Heart left ventricle (tissue), 16 donors: ENCODE data around the gene CRHR1. TPM values are rescaled to one million over a fixed set of nuclear protein-coding genes. Genes with fewer than 3 reads are reported as not detected.

ENCODE experiments used
- ATAC-seq, 4 donors: fragments of 200-7000 bp; cut with Tn5 transposase; one replicate each; pipeline ENCODE4 v1.9.1; 2020 to 2022; ENCODE audit warnings: moderate library complexity in 4 of 4, mild to moderate bottlenecking in 3 of 4, moderate number of reproducible peaks in 1 of 4
- DNase-seq, 5 donors: peaks; one replicate each; pipeline ENCODE4 v3.0.0-alpha.2; 2020
- H3K27ac ChIP-seq, 12 donors: fragments of 200-600 bp; sonication (generic) in 4 of 12; one replicate each; pipeline versions ENCODE4 v1.5.0 to v1.8.0; 2016 to 2022; ENCODE audit warnings: mild to moderate bottlenecking in 2 of 12
- H3K27me3 ChIP-seq, 9 donors: fragments of 200-600 bp; sonication (generic) in 2 of 9; one replicate each; pipeline versions ENCODE4 v1.5.1 to v1.8.0; 2016 to 2022; ENCODE audit warnings: mild to moderate bottlenecking in 3 of 9
- H3K36me3 ChIP-seq, 9 donors: fragments of 200-600 bp; sonication (generic) in 2 of 9; one replicate each; pipeline versions ENCODE4 v1.5.0 to v1.8.0; 2018 to 2022; ENCODE audit warnings: mild to moderate bottlenecking in 2 of 9
- H3K4me1 ChIP-seq, 12 donors: fragments of 200-600 bp; sonication (generic) in 4 of 12; one replicate each; pipeline versions ENCODE4 v1.5.0 to v1.8.0; 2016 to 2022; ENCODE audit warnings: mild to moderate bottlenecking in 3 of 12
- H3K4me3 ChIP-seq, 12 donors: fragments of 200-600 bp; sonication (generic) in 4 of 12; one replicate each; pipeline versions ENCODE4 v1.5.0 to v1.8.0; 2017 to 2022; ENCODE audit warnings: mild to moderate bottlenecking in 9 of 12, moderate library complexity in 4 of 12
- H3K9me3 ChIP-seq, 12 donors: fragments of 200-600 bp; sonication (generic) in 4 of 12; one replicate each; pipeline versions ENCODE4 v1.5.0 to v1.8.0; 2016 to 2022; ENCODE audit warnings: mild to moderate bottlenecking in 1 of 12
- POLR2A ChIP-seq, 2 donors: fragments of 450-650 bp; IDR thresholded peaks; one replicate each; pipeline ENCODE4 v1.6.1; 2017; ENCODE audit warnings: antibody characterized with exemption in 2 of 2, mild to moderate bottlenecking in 2 of 2, moderate library complexity in 2 of 2
- WGBS, 4 donors: extraction: QIAGEN DNeasy Blood & Tissue Kit in 2 of 4; methylation state at CpG; one replicate each; pipeline versions ENCODE4 v1.1.5 to v1.1.7; 2013 to 2018; 5-methylcytosine and 5-hydroxymethylcytosine counted together
- intact Hi-C, 10 donors: fragments of 100-400 bp; cut with DNase I; formaldehyde crosslinking; loops; one replicate each; pipeline versions ENCODE4 v1.11.1 to v1.14.2; 2022
- polyA plus RNA-seq, 2 donors: library from polyadenylated mRNA; stranded (reverse); fragments of 200-250 nt; gene quantifications; one replicate each; pipeline ENCODE4 v1.2.3, GENCODE V29; 2013
- total RNA-seq, 9 donors: library from RNA; depleted of rRNA in 2 of 9; stranded (reverse); fragments of >200 nt in 2 of 9; fragmentation: NEBNext Ultra II Directional in 3 of 9; extraction: Animal tissue kit (Norgen Biotek cat#: 25700) in 3 of 9; gene quantifications; one replicate each; pipeline versions ENCODE4 v1.1.0 to v1.2.4, GENCODE V29; 2016 to 2023
- TF ChIP-seq, protein P1 (sequence below), 12 donors: fragments of 200-600 bp; sonication (generic) in 4 of 12; IDR thresholded peaks; one replicate each; pipeline versions ENCODE4 v1.5.0 to v1.8.0; 2018 to 2022; ENCODE audit warnings: antibody characterized with exemption in 12 of 12, mild to moderate bottlenecking in 5 of 12
- donor health status: ischemic (EF 13 %, LVEDD 7.1; RV severe dilation, severe dysfunction).
- donor health status: healthy with polysubstance abuse.
- donor health status: DM: no; HTN: yes; CAD: no.
- donor health status: DM: no; HTN: no; CAD: no.
- donor health status: ischemic (EF 25% LVEDD 6.9; RV normal size, moderate dysfunction).
- donor health status: ischemic (EF 25% LVEDD 5.7; RV mildly dilated, moderate dysfunction).
- donor health status: healthy.
- donor health status: DM: yes; HTN: yes; CAD: no.
- donor health status: ischemic (EF 35%, LVEDD 5.7; RV mildly dilated, moderate dysfunction).
- donor health status: nonischemic (EF 11% LVEDD 7.7; RV severe dilation, severe dysfunction).
- donor health status: DM: yes; HTN: yes; CAD: no.
- donor health status: PGD.
- donor health status: ischemic (EF 29% LVEDD 5.4; RV normal size, mild dysfunction).
- donor health status: nonischemic (EF 23%, LVEDD 6.1; RV moderate dilation, normal function).

CRHR1 gene
- total and polyA plus RNA-seq, 11 donors: 0.52 TPM; not detected in 10

DNA sequence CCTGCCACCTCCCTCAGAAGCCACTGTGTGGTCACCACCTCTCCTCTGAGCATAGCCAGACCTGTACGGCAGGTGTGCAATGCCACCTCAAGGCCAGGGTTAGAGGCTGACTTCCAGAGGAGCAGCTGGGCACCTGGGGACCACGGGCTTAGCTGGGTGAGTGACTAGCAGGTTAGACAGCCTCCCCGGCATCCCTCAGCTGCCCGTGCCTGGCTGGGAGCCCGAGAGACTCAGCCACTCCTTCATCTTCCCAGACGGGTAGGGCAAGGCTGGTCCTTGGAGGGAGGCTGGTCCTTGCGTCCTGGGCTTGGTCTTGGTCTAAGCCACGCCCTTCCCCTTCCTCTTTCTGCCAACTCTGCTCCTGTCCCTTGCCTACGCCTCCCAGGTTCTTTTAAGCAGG is 7.8 kb downstream of the CRHR1 start:
- intact Hi-C loops: no loop called here
- TF ChIP-seq, protein P1, sequence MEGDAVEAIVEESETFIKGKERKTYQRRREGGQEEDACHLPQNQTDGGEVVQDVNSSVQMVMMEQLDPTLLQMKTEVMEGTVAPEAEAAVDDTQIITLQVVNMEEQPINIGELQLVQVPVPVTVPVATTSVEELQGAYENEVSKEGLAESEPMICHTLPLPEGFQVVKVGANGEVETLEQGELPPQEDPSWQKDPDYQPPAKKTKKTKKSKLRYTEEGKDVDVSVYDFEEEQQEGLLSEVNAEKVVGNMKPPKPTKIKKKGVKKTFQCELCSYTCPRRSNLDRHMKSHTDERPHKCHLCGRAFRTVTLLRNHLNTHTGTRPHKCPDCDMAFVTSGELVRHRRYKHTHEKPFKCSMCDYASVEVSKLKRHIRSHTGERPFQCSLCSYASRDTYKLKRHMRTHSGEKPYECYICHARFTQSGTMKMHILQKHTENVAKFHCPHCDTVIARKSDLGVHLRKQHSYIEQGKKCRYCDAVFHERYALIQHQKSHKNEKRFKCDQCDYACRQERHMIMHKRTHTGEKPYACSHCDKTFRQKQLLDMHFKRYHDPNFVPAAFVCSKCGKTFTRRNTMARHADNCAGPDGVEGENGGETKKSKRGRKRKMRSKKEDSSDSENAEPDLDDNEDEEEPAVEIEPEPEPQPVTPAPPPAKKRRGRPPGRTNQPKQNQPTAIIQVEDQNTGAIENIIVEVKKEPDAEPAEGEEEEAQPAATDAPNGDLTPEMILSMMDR (IDR thresholded peaks at IDR 0.05): no peak
- no peak for TF ChIP-seq POLR2A (IDR thresholded peaks at IDR 0.05)
- H3K27ac ChIP-seq: no peak overlapping the region
- no peak overlapping the region for H3K4me3 ChIP-seq
- no peaks in the 10 kb centered on the region for H3K4me1 ChIP-seq
- H3K36me3 ChIP-seq: no peaks in the 10 kb centered on the region
- H3K9me3 ChIP-seq: no peaks in the 10 kb centered on the region
- peaks cover 8 to 95% (median 35%) of the 10 kb centered on the region in 9 donors for H3K27me3 ChIP-seq
- ATAC-seq: no peak
- DNase-seq: no peak
- 48 to 49% (median 48%) methylated on average over 7 to 9 of the region's 9 CpGs for WGBS, 4 donors

DNA sequence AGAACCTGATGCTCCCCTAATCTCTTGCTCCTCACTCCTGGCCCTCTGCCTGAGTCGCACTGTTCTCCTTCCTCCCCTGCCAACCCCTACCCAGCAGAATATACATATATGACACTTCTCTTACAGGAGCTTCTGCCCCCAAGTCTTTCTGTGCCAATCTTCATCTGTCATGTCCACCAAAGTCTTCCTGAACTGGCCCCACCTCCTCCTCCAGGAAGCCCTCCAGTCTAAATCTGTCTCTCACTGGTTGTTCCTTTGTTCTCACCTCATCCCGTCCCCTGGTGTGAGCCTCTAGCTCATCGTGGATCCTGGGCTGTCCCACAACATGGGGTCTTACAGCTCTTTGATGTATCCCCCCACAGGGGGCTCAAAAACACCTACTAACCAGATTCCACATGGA is 8.3 kb downstream of the CRHR1 start:
- no peak for TF ChIP-seq POLR2A (IDR thresholded peaks at IDR 0.05)
- DNase-seq (no peak), ATAC-seq (no peak)
- Histone ChIP-seq H3K4me3 (no peak overlapping the region), H3K27ac (no peak overlapping the region), H3K27me3 (peaks cover 8 to 93% (median 35%) of the 10 kb centered on the region in 9 donors), H3K9me3 (no peaks in the 10 kb centered on the region), H3K36me3 (no peaks in the 10 kb centered on the region), H3K4me1 (no peaks in the 10 kb centered on the region)
- intact Hi-C loops: no loop called here
- 46 to 51% (median 48%) methylated on average over 3 of the region's 3 CpGs for WGBS, 4 donors

DNA sequence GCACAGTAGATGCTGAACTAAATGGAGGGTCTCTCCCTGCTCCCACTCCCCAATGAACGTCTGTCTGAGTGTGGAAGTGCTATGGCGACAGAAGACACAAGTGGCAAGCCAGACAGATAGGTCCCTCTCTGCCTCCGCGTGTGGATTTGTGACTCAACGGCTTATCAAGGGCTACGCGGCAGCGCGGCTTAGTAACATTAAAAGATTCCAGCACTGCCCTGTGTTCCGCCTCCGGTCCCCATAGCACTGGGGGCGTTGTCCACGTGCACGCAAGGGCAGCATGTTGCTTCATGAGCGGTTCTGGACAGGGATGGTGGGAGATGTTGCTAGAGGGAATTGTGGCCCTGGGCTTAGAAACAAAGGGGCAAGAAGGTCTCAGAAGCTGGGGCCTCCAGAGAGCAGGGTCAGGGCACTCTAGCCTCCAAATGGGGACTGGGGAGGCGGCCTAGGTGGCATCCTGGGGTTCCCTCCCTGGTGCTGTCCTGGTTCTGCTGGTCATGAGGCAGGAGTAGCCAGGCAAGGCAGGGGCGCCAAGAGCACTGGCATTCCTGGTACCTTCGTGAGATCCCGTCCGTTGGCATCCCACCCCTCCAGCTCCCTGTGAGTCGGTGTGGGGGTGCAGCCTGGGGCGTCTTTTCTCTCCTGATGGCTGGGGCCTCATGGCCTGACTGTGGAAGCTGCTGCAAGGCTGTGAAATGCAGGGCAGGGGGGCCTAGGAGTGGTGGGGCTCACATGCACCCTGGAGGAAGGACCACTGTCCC is 9.1 kb downstream of the CRHR1 start:
- WGBS, 4 donors: 48 to 61% (median 57%) methylated on average over 19 to 22 of the region's 22 CpGs
- ATAC-seq: peak in 2 of 4 donors; percentile 27 to 39
- no peak overlapping the region for H3K4me3 ChIP-seq
- no peaks in the 10 kb centered on the region for H3K4me1 ChIP-seq
- H3K9me3 ChIP-seq: no peaks in the 10 kb centered on the region
- DNase-seq: no peak
- TF ChIP-seq, protein P1 (IDR thresholded peaks at IDR 0.05): no peak
- TF ChIP-seq POLR2A (IDR thresholded peaks at IDR 0.05): no peak
- peaks cover 8 to 92% (median 35%) of the 10 kb centered on the region in 9 donors for H3K27me3 ChIP-seq
- intact Hi-C loops: no loop called here
- no peaks in the 10 kb centered on the region for H3K36me3 ChIP-seq
- no peak overlapping the region for H3K27ac ChIP-seq

DNA sequence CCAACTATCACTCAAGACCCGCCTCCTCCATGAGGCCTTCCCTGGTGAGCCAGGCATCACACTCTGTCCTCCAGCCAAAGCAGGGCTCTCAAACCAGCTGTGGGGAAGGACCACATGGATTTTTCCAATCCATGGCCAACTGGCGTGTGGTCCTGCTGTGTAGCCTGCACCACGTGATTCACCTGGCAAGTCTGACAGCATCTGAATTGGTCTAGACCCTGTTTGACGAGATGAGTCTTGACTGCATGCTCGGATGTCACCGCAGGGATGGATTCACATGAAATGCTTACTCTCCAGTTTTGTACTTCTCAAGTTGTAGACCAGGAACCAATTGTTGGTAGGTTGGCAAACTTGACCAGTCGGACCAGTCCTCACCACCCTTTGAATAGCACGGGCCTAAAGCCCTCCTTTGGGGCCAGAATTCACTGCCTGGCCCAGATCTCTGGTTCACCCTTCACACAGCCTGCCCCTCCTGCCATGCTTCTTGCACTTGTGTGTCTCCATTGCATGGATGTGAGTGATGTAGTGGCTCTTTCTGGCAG is 9.9 kb downstream of the CRHR1 start:
- 69 to 87% (median 84%) methylated on average over 5 to 8 of the region's 8 CpGs for WGBS, 4 donors
- no peak for DNase-seq
- ATAC-seq: no peak
- intact Hi-C loops: no loop called here
- Histone ChIP-seq H3K36me3 (no peaks in the 10 kb centered on the region), H3K27me3 (peaks cover 8 to 87% (median 38%) of the 10 kb centered on the region in 9 donors), H3K27ac (no peak overlapping the region), H3K9me3 (no peaks in the 10 kb centered on the region), H3K4me1 (no peaks in the 10 kb centered on the region), H3K4me3 (no peak overlapping the region)
- TF ChIP-seq, protein P1 (IDR thresholded peaks at IDR 0.05): no peak
- no peak for TF ChIP-seq POLR2A (IDR thresholded peaks at IDR 0.05)
